Kidney (tissue), 14 donors: Measurements from ENCODE around the gene CEP112. TPM values are rescaled to one million over a fixed set of nuclear protein-coding genes. Genes with fewer than 3 reads are reported as not detected.

Experiments used
- DNase-seq, 5 donors: peaks; one replicate each; pipeline ENCODE4 v3.0.0-alpha.2; 2013 to 2020
- FAIRE-seq: peaks from 2 replicates; lab custom pipeline; 2012; peaks lifted over from hg19 to GRCh38; lab: Jason Lieb, UNC
- H3K27ac ChIP-seq, 2 donors: one replicate each; pipeline ENCODE4 v1.7.0; 2013; ENCODE audit warnings: low read depth in 2 of 2, low read length in 2 of 2, inconsistent platforms in 1 of 2
- H3K27me3 ChIP-seq: one replicate; pipeline ENCODE4 v1.7.1; 2013; ENCODE audit warnings: low read length, inconsistent platforms; ENCODE audit not compliant: control insufficient read depth, insufficient read depth
- H3K36me3 ChIP-seq, 3 donors: one replicate each; pipeline versions ENCODE4 v1.7.0 to v1.7.1; 2013; ENCODE audit warnings: low read length in 3 of 3, control low read depth in 1 of 3, inconsistent platforms in 1 of 3; ENCODE audit not compliant: insufficient read depth in 3 of 3, control insufficient read depth in 2 of 3
- H3K4me1 ChIP-seq, 3 donors: one replicate each; pipeline versions ENCODE4 v1.7.0 to v1.7.1; 2013; ENCODE audit warnings: low read length in 3 of 3, inconsistent platforms in 1 of 3, low read depth in 1 of 3; ENCODE audit not compliant: control insufficient read depth in 2 of 3, insufficient read depth in 2 of 3
- H3K4me3 ChIP-seq, 3 donors: one replicate each; pipeline versions ENCODE4 v1.7.0 to v1.8.1; 2013; ENCODE audit warnings: low read length in 3 of 3, control low read depth in 1 of 3, inconsistent platforms in 1 of 3
- H3K9ac ChIP-seq, 3 donors: one replicate each; pipeline versions ENCODE4 v1.7.0 to v1.7.1; 2013; ENCODE audit warnings: low read length in 3 of 3, control low read depth in 1 of 3, inconsistent platforms in 1 of 3
- H3K9me3 ChIP-seq, 3 donors: one replicate each; pipeline versions ENCODE4 v1.7.0 to v1.7.1; 2013; ENCODE audit warnings: low read length in 3 of 3, control low read depth in 1 of 3, inconsistent platforms in 1 of 3; ENCODE audit not compliant: control insufficient read depth in 2 of 3, insufficient read depth in 1 of 3
- CTCF ChIP-seq: IDR thresholded peaks from 3 replicates; pipeline ENCODE4 v1.5.1; 2012; ENCODE audit warnings: mild to moderate bottlenecking, moderate library complexity, borderline replicate concordance; ENCODE audit not compliant: insufficient read depth; ENCODE audit errors: extremely low read depth
- intact Hi-C: fragments of 100-400 bp; cut with DNase I; formaldehyde crosslinking; loops from one replicate; pipeline ENCODE4 v1.11.1; 2022
- polyA plus RNA-seq: library from polyadenylated mRNA; stranded (reverse); fragments of 350-450 nt; fragmentation: Illumina TruSeq; extraction: RNeasy Lipid Tissue Mini Kit (QIAGEN cat#74804); gene quantifications from one replicate; pipeline ENCODE4 v1.2.3, GENCODE V29; 2014; ENCODE audit warnings: low read depth, low replicate concordance; ENCODE audit not compliant: insufficient read depth
- total RNA-seq: library from RNA; stranded (reverse); fragmentation: NEBNext Ultra II Directional; extraction: Animal tissue kit (Norgen Biotek cat#: 25700); gene quantifications from one replicate; pipeline ENCODE4 v1.2.1, GENCODE V29; 2021
- donor health status: control.
- donor health status: control.
- donor health status: control.
- donor health status: control.
- donor health status: control.
- donor health status: DM: yes; HTN: yes; CAD: no.
- donor health status: Normal renal cell carcinoma (clear cell type).

The CEP112 gene
- total and polyA plus RNA-seq, 2 donors from 2014 or later = 17.0 to 27.4 TPM

- FAIRE-seq = no peak
Observed at GRCh38 chr17:65593855-65594845, 597.8 kb downstream of the CEP112 start.

GRCh38 chr17:65593092-65593854 lies 598.7 kb downstream of the CEP112 start:
- Histone ChIP-seq H3K4me3 (peak overlapping the region in 1 of 3 donors; percentile 25), H3K36me3 (no peaks in the 10 kb centered on the region), H3K9ac (no peak overlapping the region), H3K9me3 (no peaks in the 10 kb centered on the region), H3K4me1 (no peaks in the 10 kb centered on the region), H3K27ac (no peak overlapping the region), H3K27me3 (no peaks in the 10 kb centered on the region)
- intact Hi-C loops = no loop called here
- no peak for TF ChIP-seq CTCF
- FAIRE-seq = no peak
- no peak for DNase-seq

More at GRCh38 chr17:65593855-65594845, 597.8 kb downstream of the CEP112 start:
- H3K27ac ChIP-seq = no peak overlapping the region
- no peaks in the 10 kb centered on the region for H3K4me1 ChIP-seq
- peak overlapping the region; percentile 24 to 56 (median 25) for H3K4me3 ChIP-seq
- no peaks in the 10 kb centered on the region for H3K27me3 ChIP-seq
- H3K9ac ChIP-seq = peak overlapping the region in 2 of 3 donors; percentile 37 to 51
- intact Hi-C loops = no loop called here
- no peaks in the 10 kb centered on the region for H3K9me3 ChIP-seq
- DNase-seq = peak in 4 of 5 donors; percentile 53 to 80 (median 60)
- TF ChIP-seq CTCF = no peak
- no peaks in the 10 kb centered on the region for H3K36me3 ChIP-seq

- FAIRE-seq (no peak), DNase-seq (no peak)
- Histone ChIP-seq H3K4me3 (no peak overlapping the region), H3K27ac (no peak overlapping the region), H3K27me3 (no peaks in the 10 kb centered on the region), H3K4me1 (no peaks in the 10 kb centered on the region), H3K9ac (no peak overlapping the region), H3K9me3 (no peaks in the 10 kb centered on the region), H3K36me3 (no peaks in the 10 kb centered on the region)
- no peak for TF ChIP-seq CTCF
- intact Hi-C loops = no loop called here
Observed at GRCh38 chr17:65592125-65592965, 599.6 kb downstream of the CEP112 start.
